ENCODE measurements around the gene GULP1.
A peak's percentile ranks its signal among the peaks of the same experiment; 100 is the strongest.

Gene GULP1

DNA sequence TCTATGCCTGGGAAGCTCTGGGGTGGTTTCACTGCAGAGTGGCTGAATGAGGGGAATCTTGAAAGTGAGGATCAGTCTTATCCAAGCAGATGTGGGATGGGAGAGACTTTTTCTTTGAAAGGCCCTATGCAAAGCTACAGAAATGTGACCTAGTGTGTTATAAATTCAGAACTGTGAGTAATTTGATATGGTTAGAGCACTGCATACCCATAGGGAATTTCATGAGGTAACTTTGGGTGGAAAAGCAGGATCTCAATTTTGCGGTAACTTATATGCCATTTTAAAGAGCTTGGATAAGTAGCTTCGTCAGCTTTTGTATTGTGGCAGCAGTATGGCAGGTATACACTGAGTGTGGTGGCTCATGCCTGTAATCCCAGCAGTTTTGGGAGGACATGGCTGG, 40.9 kb downstream of the GULP1 start (continued):
- no peak for TF ChIP-seq TCF7L2 (IDR thresholded peaks at IDR 0.05; ENCODE audit: borderline replicate concordance, low read depth, low read length)
- TF ChIP-seq MZF1 (tag by site-specific recombination; IDR thresholded peaks at IDR 0.05; ENCODE audit: borderline replicate concordance), result peak; percentile 50; the same call in 1 of the 2 replicates
- no peak for TF ChIP-seq ZBTB17 (tag by site-specific recombination; IDR thresholded peaks at IDR 0.05)
- TF ChIP-seq HOXA7 (CRISPR knock-in tag; IDR thresholded peaks at IDR 0.05; ENCODE audit: borderline replicate concordance), result no peak
- TF ChIP-seq ZNF394 (tag by site-specific recombination; IDR thresholded peaks at IDR 0.05; ENCODE audit: borderline replicate concordance), result no peak
- no peak for TF ChIP-seq KLF1 (tag by site-specific recombination; IDR thresholded peaks at IDR 0.05)
- TF ChIP-seq ZXDB (tag by site-specific recombination; IDR thresholded peaks at IDR 0.05), result 0 out of 2 replicates have a peak, but pooled peaks have one; percentile 20
- TF ChIP-seq ZNF202 (tag by site-specific recombination; IDR thresholded peaks at IDR 0.05; ENCODE audit: borderline replicate concordance), result no peak
- no peak for TF ChIP-seq ZNF48 (tag by site-specific recombination; IDR thresholded peaks at IDR 0.05)
- 0 out of 2 replicates have a peak, but pooled peaks have one; percentile 49 for TF ChIP-seq INSM2 (tag by site-specific recombination; IDR thresholded peaks at IDR 0.05)
- no peak for TF ChIP-seq ZSCAN16 (tag by site-specific recombination; IDR thresholded peaks at IDR 0.05)
- no peak for TF ChIP-seq ZNF350 (tag by site-specific recombination; IDR thresholded peaks at IDR 0.05)
- no peak for TF ChIP-seq ZNF324 (tag by site-specific recombination; IDR thresholded peaks at IDR 0.05)
- TF ChIP-seq ZFP69B (tag by site-specific recombination; IDR thresholded peaks at IDR 0.05), result no peak
- TF ChIP-seq ZNF366 (tag by site-specific recombination; conservative IDR thresholded peaks at IDR 0.05), result peak; percentile 48; the same call in 1 of the 2 replicates
- TF ChIP-seq ZNF274 (IDR thresholded peaks at IDR 0.05; ENCODE audit: low read length), result no peak
- TF ChIP-seq ZNF274 (tag by site-specific recombination; IDR thresholded peaks at IDR 0.05; ENCODE audit: borderline replicate concordance), result no peak
- TF ChIP-seq ATF2 (tag by site-specific recombination; IDR thresholded peaks at IDR 0.05; ENCODE audit: low read depth), result no peak
- no peak for TF ChIP-seq ZNF658 (tag by site-specific recombination; IDR thresholded peaks at IDR 0.05)
- peak; percentile 83 for TF ChIP-seq MYNN (tag by site-specific recombination; IDR thresholded peaks at IDR 0.05; ENCODE audit: borderline replicate concordance)
- no peak for TF ChIP-seq BCL6B (tag by site-specific recombination; IDR thresholded peaks at IDR 0.05)
- TF ChIP-seq ZNF391 (tag by site-specific recombination; IDR thresholded peaks at IDR 0.05; ENCODE audit: borderline replicate concordance, low read depth), result no peak
- TF ChIP-seq ZFP37 (tag by site-specific recombination; IDR thresholded peaks at IDR 0.05), result no peak
- no peak for TF ChIP-seq KLF7 (tag by site-specific recombination; IDR thresholded peaks at IDR 0.05; ENCODE audit: borderline replicate concordance)
- no peak for TF ChIP-seq ZNF335 (tag by site-specific recombination; conservative IDR thresholded peaks at IDR 0.05)
- TF ChIP-seq ZNF223 (tag by site-specific recombination; IDR thresholded peaks at IDR 0.05), result no peak
- no peak for TF ChIP-seq AEBP2 (tag by site-specific recombination; IDR thresholded peaks at IDR 0.05; ENCODE audit: borderline replicate concordance)
- TF ChIP-seq ZFHX2 (tag by site-specific recombination; conservative IDR thresholded peaks at IDR 0.05), result no peak
- TF ChIP-seq ZNF16 (tag by site-specific recombination; IDR thresholded peaks at IDR 0.05; ENCODE audit: low read depth), result no peak
- 0 out of 2 replicates have a peak, but pooled peaks have one; percentile 20 for TF ChIP-seq KLF8 (tag by site-specific recombination; IDR thresholded peaks at IDR 0.05)
- no peak for TF ChIP-seq KLF16 (tag by site-specific recombination; IDR thresholded peaks at IDR 0.05)
- peak; percentile 40; the same call in 1 of the 2 replicates for TF ChIP-seq ZNF843 (tag by site-specific recombination; IDR thresholded peaks at IDR 0.05)
- TF ChIP-seq, protein P1, sequence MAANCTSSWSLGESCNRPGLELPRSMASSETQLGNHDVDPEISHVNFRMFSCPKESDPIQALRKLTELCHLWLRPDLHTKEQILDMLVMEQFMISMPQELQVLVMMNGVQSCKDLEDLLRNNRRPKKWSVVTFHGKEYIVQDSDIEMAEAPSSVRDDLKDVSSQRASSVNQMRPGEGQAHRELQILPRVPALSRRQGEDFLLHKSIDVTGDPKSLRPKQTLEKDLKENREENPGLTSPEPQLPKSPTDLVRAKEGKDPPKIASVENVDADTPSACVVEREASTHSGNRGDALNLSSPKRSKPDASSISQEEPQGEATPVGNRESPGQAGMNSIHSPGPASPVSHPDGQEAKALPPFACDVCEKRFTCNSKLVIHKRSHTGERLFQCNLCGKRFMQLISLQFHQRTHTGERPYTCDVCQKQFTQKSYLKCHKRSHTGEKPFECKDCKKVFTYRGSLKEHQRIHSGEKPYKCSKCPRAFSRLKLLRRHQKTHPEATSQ (tag by site-specific recombination; IDR thresholded peaks at IDR 0.05), result no peak
- peak; percentile 63; the same call in 1 of the 2 replicates for TF ChIP-seq ZNF600 (tag by site-specific recombination; IDR thresholded peaks at IDR 0.05)

Measured in HEK293 (cell line).